GM19023 (cell line): ENCODE measurements around the gene TICRR.

ENCODE experiments used
- ATAC-seq: cut with Tn5 transposase; IDR thresholded peaks from one replicate; pipeline ENCODE4 v1.9.1; 2021; ENCODE audit warnings: mild to moderate bottlenecking, moderate library complexity; ENCODE audit not compliant: unreplicated experiment

TICRR gene

GRCh38 chr15:89653578-89653977 lies 78.3 kb downstream of the TICRR start:
- no peak for ATAC-seq

- ATAC-seq = no peak
Observed at GRCh38 chr15:89654301-89654761, 79.1 kb downstream of the TICRR start.

GRCh38 chr15:89654847-89655805 lies 79.9 kb downstream of the TICRR start, which contains the start of gene KIF7:
Gene KIF7 (minus strand): TSS chr15:89655467. CDS start chr15:89652930, 2,537 bp downstream.
- ATAC-seq = no peak

GRCh38 chr15:89656116-89656815 lies 81.0 kb downstream of the TICRR start:
- ATAC-seq = no peak

GRCh38 chr15:89657686-89658200 lies 82.5 kb downstream of the TICRR start:
- ATAC-seq = no peak

GRCh38 chr15:89659295-89659694 lies 84.0 kb downstream of the TICRR start:
- no peak for ATAC-seq

- no peak for ATAC-seq
Observed at GRCh38 chr15:89660556-89660955, 85.3 kb downstream of the TICRR start.

GRCh38 chr15:89662893-89663626 lies 87.8 kb downstream of the TICRR start:
- ATAC-seq = no peak

GRCh38 chr15:89664441-89665350 lies 89.4 kb downstream of the TICRR start:
- no peak for ATAC-seq

GRCh38 chr15:89665449-89666181 lies 90.3 kb downstream of the TICRR start:
- ATAC-seq = no peak

- ATAC-seq = no peak
Observed at GRCh38 chr15:89666184-89666857, 91.1 kb downstream of the TICRR start.

GRCh38 chr15:89666858-89667705 lies 91.8 kb downstream of the TICRR start:
- ATAC-seq = no peak

- no peak for ATAC-seq
Observed at GRCh38 chr15:89667706-89667960, 92.4 kb downstream of the TICRR start.

GRCh38 chr15:89668171-89668570 lies 92.9 kb downstream of the TICRR start:
- ATAC-seq = no peak

- no peak for ATAC-seq
Observed at GRCh38 chr15:89669309-89669865, 94.1 kb downstream of the TICRR start.

- ATAC-seq = no peak
Observed at GRCh38 chr15:89669941-89670340, 94.7 kb downstream of the TICRR start.

- no peak for ATAC-seq
Observed at GRCh38 chr15:89670971-89671560, 95.8 kb downstream of the TICRR start.
